ENCODE results near the gene FXYD7. TPM values are rescaled to one million over a fixed set of nuclear protein-coding genes. Genes with fewer than 3 reads are reported as not detected.

The FXYD7 gene
- total and polyA plus RNA-seq, 2 of the 13 experiments (the other 11 are each of a cell fraction or from before 2014, with no cell fraction given) = 0.55 TPM; not detected in 1

DNA sequence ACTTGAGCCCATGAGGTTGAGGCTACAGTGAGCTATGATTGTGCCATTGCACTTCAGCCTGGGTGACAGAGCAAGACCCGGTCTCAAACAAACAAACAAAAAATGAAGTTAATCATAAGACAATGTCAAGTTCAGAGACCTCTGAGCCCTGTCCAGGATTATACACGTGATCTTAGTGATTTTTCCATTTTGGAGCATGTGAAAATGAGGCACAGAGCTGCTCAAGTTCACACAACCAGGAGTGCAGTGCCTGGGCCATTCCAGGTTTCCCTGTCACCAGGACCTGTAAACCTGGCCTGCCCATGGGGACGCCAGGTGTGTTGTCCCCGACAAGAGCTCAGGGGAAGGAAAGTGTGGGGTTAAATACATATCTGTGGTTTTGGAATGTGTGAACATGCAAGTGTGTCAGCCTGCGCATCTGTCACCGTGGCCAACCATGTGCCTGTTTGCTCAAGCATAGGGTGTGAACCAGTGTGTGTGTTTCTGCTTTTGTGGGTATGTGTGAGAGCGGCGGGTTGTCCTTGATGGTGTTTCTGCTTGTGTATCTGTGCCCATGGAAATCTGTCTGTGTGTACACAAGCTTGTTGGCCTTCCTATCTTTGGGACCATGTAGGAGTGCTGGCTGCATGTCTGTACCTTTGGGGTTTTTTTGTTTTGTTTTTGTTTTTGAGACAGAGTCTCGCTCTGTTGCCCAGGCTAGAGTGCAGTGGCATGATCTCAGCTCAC lies 5.9 kb upstream of the FXYD7 start (continued):
- TF ChIP-seq AHR (CRISPR knock-in tag; IDR thresholded peaks at IDR 0.05) (no peak), CCAR2 (optimal IDR thresholded peaks at IDR 0.05; ENCODE audit: low read depth, low read length) (no peak), ZBTB20 (CRISPR knock-in tag; IDR thresholded peaks at IDR 0.05; ENCODE audit: borderline replicate concordance, low read depth) (no peak; the same call in 1 of the 2 replicates), ZNF776 (CRISPR knock-in tag; IDR thresholded peaks at IDR 0.05) (no peak), ZMYM3 (CRISPR knock-in tag; IDR thresholded peaks at IDR 0.05) (no peak; the same call in 1 of the 2 replicates), ZSCAN31 (CRISPR knock-in tag; IDR thresholded peaks at IDR 0.05; ENCODE audit: low read depth) (no peak), MAFG (CRISPR knock-in tag; IDR thresholded peaks at IDR 0.05) (no peak), IKZF1 (IDR thresholded peaks at IDR 0.05) (no peak), DMAP1 (CRISPR knock-in tag; IDR thresholded peaks at IDR 0.05) (no peak), ZNF354B (CRISPR knock-in tag; IDR thresholded peaks at IDR 0.05) (no peak), PCBP1 (IDR thresholded peaks at IDR 0.05; ENCODE audit: borderline replicate concordance, low read depth, low read length) (no peak), POLR2AphosphoS2 (IDR thresholded peaks at IDR 0.05; ENCODE audit: low read depth, low read length) (no peak), PLSCR1 (CRISPR knock-in tag; IDR thresholded peaks at IDR 0.05; ENCODE audit: borderline replicate concordance) (no peak), RAD21 (CRISPR knock-in tag; IDR thresholded peaks at IDR 0.05) (no peak), ZNF501 (CRISPR knock-in tag; IDR thresholded peaks at IDR 0.05) (peak; percentile 33; the same call in 1 of the 2 replicates), MXI1 (IDR thresholded peaks at IDR 0.05; ENCODE audit: borderline replicate concordance, low read depth, low read length) (peak; percentile 42; the same call in 1 of the 3 replicates), ZNF24 (IDR thresholded peaks at IDR 0.05) (no peak), HBP1 (CRISPR knock-in tag; IDR thresholded peaks at IDR 0.05; ENCODE audit: low read depth) (no peak), BHLHE40 (IDR thresholded peaks at IDR 0.05; ENCODE audit: low read length) (peak; percentile 79), RARA (CRISPR knock-in tag; IDR thresholded peaks at IDR 0.05) (peak; percentile 92), ZFP90 (CRISPR knock-in tag; IDR thresholded peaks at IDR 0.05; ENCODE audit: borderline replicate concordance) (peak; percentile 99), ZSCAN21 (CRISPR knock-in tag; IDR thresholded peaks at IDR 0.05; ENCODE audit: borderline replicate concordance) (peak; percentile 50; the same call in 1 of the 2 replicates), ZBTB4 (CRISPR knock-in tag; IDR thresholded peaks at IDR 0.05; ENCODE audit: borderline replicate concordance) (no peak)
- TF ChIP-seq, protein P1, sequence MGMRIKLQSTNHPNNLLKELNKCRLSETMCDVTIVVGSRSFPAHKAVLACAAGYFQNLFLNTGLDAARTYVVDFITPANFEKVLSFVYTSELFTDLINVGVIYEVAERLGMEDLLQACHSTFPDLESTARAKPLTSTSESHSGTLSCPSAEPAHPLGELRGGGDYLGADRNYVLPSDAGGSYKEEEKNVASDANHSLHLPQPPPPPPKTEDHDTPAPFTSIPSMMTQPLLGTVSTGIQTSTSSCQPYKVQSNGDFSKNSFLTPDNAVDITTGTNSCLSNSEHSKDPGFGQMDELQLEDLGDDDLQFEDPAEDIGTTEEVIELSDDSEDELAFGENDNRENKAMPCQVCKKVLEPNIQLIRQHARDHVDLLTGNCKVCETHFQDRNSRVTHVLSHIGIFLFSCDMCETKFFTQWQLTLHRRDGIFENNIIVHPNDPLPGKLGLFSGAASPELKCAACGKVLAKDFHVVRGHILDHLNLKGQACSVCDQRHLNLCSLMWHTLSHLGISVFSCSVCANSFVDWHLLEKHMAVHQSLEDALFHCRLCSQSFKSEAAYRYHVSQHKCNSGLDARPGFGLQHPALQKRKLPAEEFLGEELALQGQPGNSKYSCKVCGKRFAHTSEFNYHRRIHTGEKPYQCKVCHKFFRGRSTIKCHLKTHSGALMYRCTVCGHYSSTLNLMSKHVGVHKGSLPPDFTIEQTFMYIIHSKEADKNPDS (CRISPR knock-in tag; IDR thresholded peaks at IDR 0.05) = no peak

All from HepG2 (cell line).